Measurements from ENCODE around the gene EVC. TPM values are rescaled to one million over a fixed set of nuclear protein-coding genes. Genes with fewer than 3 reads are reported as not detected.

The EVC gene
- total RNA-seq, 4 donors from 2014 or later, result 23.0 to 54.1 (median 30.0) TPM

- Histone ChIP-seq H3K27me3 (no peaks in the 10 kb centered on the region), H3K27ac (no peak overlapping the region), H3K36me3 (peaks cover 29% of the 10 kb centered on the region), H3K4me3 (no peak overlapping the region), H3K9me3 (no peaks in the 10 kb centered on the region), H3K4me1 (peaks cover 9% of the 10 kb centered on the region)
- no peak for TF ChIP-seq POLR2A (IDR thresholded peaks at IDR 0.05)
- TF ChIP-seq CTCF (IDR thresholded peaks at IDR 0.05), result no peak
- no peak for TF ChIP-seq POLR2AphosphoS5 (IDR thresholded peaks at IDR 0.05)
- TF ChIP-seq EP300 (IDR thresholded peaks at IDR 0.05), result no peak
- 93% methylated on average over 22 of the region's 22 CpGs for WGBS
- DNase-seq (ENCODE audit: low spot score in 2 of 2), result no peak
Measured at GRCh38 chr4:5759236-5760075, 48.5 kb downstream of the EVC start.

GRCh38 chr4:5760246-5760645, 49.2 kb downstream of the EVC start:
- no peak for DNase-seq (ENCODE audit: low spot score in 2 of 2)
- no peak for TF ChIP-seq CTCF (IDR thresholded peaks at IDR 0.05)
- no peak for TF ChIP-seq EP300 (IDR thresholded peaks at IDR 0.05)
- no peak for TF ChIP-seq POLR2A (IDR thresholded peaks at IDR 0.05)
- TF ChIP-seq POLR2AphosphoS5 (IDR thresholded peaks at IDR 0.05), result no peak

GRCh38 chr4:5760936-5761480, 50.0 kb downstream of the EVC start:
- no peak overlapping the region for H3K27ac ChIP-seq
- no peak for DNase-seq (ENCODE audit: low spot score in 2 of 2)

More at GRCh38 chr4:5760246-5760645, 49.2 kb downstream of the EVC start:
- H3K4me1 ChIP-seq, result peaks cover 9% of the 10 kb centered on the region
- no peaks in the 10 kb centered on the region for H3K9me3 ChIP-seq
- H3K4me3 ChIP-seq, result no peak overlapping the region
- no peak overlapping the region for H3K27ac ChIP-seq
- 98% methylated on average over 5 of the region's 5 CpGs for WGBS
- no peaks in the 10 kb centered on the region for H3K27me3 ChIP-seq
- H3K36me3 ChIP-seq, result peaks cover 28% of the 10 kb centered on the region

GRCh38 chr4:5770051-5770450, 59.0 kb downstream of the EVC start:
- no peak overlapping the region for H3K27ac ChIP-seq
- TF ChIP-seq EP300 (IDR thresholded peaks at IDR 0.05) (no peak), POLR2AphosphoS5 (IDR thresholded peaks at IDR 0.05) (no peak), CTCF (IDR thresholded peaks at IDR 0.05) (no peak), POLR2A (IDR thresholded peaks at IDR 0.05) (no peak)
- no peak for DNase-seq (ENCODE audit: low spot score in 2 of 2)
- no peaks in the 10 kb centered on the region for H3K27me3 ChIP-seq
- H3K4me3 ChIP-seq, result no peak overlapping the region
- H3K4me1 ChIP-seq, result peaks cover 21% of the 10 kb centered on the region
- H3K36me3 ChIP-seq, result peaks cover 9% of the 10 kb centered on the region
- WGBS, result 94% methylated on average over 2 of the region's 4 CpGs
- no peaks in the 10 kb centered on the region for H3K9me3 ChIP-seq

More at GRCh38 chr4:5760936-5761480, 50.0 kb downstream of the EVC start:
- 96% methylated on average over 7 of the region's 9 CpGs for WGBS
- H3K4me3 ChIP-seq, result no peak overlapping the region
- H3K9me3 ChIP-seq, result no peaks in the 10 kb centered on the region
- H3K36me3 ChIP-seq, result peaks cover 20% of the 10 kb centered on the region
- peaks cover 9% of the 10 kb centered on the region for H3K4me1 ChIP-seq
- TF ChIP-seq CTCF (IDR thresholded peaks at IDR 0.05) (no peak), POLR2AphosphoS5 (IDR thresholded peaks at IDR 0.05) (no peak), POLR2A (IDR thresholded peaks at IDR 0.05) (no peak), EP300 (IDR thresholded peaks at IDR 0.05) (no peak)
- H3K27me3 ChIP-seq, result no peaks in the 10 kb centered on the region

- Histone ChIP-seq H3K27ac (no peak overlapping the region), H3K27me3 (no peaks in the 10 kb centered on the region), H3K9me3 (no peaks in the 10 kb centered on the region), H3K36me3 (peaks cover 9% of the 10 kb centered on the region), H3K4me1 (peaks cover 21% of the 10 kb centered on the region), H3K4me3 (no peak overlapping the region)
- TF ChIP-seq CTCF (IDR thresholded peaks at IDR 0.05) (no peak), POLR2A (IDR thresholded peaks at IDR 0.05) (no peak), EP300 (IDR thresholded peaks at IDR 0.05) (no peak), POLR2AphosphoS5 (IDR thresholded peaks at IDR 0.05) (no peak)
- peak in 1 of 2 donors; percentile 59 for DNase-seq (ENCODE audit: low spot score in 2 of 2)
- 65% methylated on average over 5 of the region's 9 CpGs for WGBS
Measured at GRCh38 chr4:5772528-5773270, 61.7 kb downstream of the EVC start.

All from suprapubic skin (tissue), 4 donors.